NB4 (cell line): ENCODE measurements around the gene IDUA.

ENCODE experiments used
- CTCF ChIP-seq: IDR thresholded peaks from one replicate; pipeline ENCODE4 v1.5.1; 2012; ENCODE audit warnings: low read depth, low read length
- MYC ChIP-seq: IDR thresholded peaks from 2 replicates; pipeline ENCODE4 v1.6.1; 2011; ENCODE audit warnings: low read depth, low read length
- POLR2A ChIP-seq: IDR thresholded peaks from 2 replicates; pipeline ENCODE4 v1.6.1; 2011; ENCODE audit warnings: mild to moderate bottlenecking; ENCODE audit not compliant: insufficient read length; ENCODE audit errors: extremely low read depth

DNA sequence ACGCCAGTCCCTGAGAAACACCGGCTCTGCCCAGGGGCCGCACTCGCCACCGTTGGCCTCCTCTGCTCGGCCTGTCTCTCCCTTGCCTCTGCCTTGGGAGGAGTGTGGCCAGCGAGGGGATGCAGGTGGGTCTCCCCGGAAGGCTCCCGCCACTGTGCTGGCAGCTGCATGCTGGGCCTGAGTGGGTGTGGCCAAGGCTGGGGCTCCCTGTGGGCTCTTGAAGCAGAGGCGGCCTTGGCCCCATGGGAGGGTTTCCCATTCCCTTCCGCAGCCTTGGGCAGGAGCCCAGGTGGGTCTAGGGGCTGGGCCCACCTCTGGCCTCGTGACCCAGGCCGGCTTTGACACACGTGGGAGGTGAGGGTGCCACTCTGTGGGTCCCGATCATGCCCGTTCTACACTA lies 43.7 kb downstream of the IDUA start:
- no peak for TF ChIP-seq CTCF
- TF ChIP-seq POLR2A = no peak
- no peak for TF ChIP-seq MYC
